ENCODE data around the gene JAK2. TPM values are rescaled to one million over a fixed set of nuclear protein-coding genes. Genes with fewer than 3 reads are reported as not detected.

JAK2 gene
- total and polyA plus RNA-seq, 2 experiments from 2014 or later: 14.3 to 17.1 TPM

DNA sequence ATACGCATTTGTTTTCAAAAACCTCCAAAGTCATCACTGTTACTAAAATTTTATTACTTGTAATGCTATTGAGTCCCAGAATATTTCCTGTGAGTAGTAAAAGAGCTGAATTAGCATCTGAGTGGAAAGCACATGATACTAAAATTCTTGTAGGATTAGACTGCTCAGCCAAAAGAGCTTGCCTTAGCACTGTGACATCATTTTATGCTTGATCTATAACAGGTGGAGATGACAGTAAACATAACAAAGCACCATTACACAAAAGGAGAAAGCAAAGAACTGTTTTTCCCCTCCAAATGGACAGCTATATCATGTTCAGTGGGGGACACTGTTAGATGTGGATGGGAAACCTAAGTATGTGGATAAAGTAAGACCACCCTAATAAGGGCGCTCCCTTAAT is 5.8 kb upstream of the JAK2 start:
- Histone ChIP-seq H4K20me1 (ENCODE audit: insufficient read depth, poor library complexity, severe bottlenecking) (no peaks in the 10 kb centered on the region), H3K36me3 (replicated peaks; ENCODE audit: insufficient read depth, low read depth) (no peaks in the 10 kb centered on the region), H2AFZ (no peak overlapping the region), H3K4me1 (ENCODE audit: insufficient read depth) (peaks cover 20% of the 10 kb centered on the region), H3K27ac (peak overlapping the region; percentile 45), H3K4me2 (no peak overlapping the region), H3K4me3 (no peak overlapping the region), H3K9me3 (ENCODE audit: low read depth) (no peaks in the 10 kb centered on the region), H3K27me3 (no peaks in the 10 kb centered on the region), H3K9me2 (replicated peaks; ENCODE audit: insufficient read depth) (no peaks in the 10 kb centered on the region), H3K79me2 (no peaks in the 10 kb centered on the region)
- DNase-seq (ENCODE audit: low spot score): no peak
- TF ChIP-seq EZH2phosphoT487 (IDR thresholded peaks at IDR 0.05; ENCODE audit: low read depth, severe bottlenecking, unreplicated experiment): no peak
- TF ChIP-seq, protein P1, sequence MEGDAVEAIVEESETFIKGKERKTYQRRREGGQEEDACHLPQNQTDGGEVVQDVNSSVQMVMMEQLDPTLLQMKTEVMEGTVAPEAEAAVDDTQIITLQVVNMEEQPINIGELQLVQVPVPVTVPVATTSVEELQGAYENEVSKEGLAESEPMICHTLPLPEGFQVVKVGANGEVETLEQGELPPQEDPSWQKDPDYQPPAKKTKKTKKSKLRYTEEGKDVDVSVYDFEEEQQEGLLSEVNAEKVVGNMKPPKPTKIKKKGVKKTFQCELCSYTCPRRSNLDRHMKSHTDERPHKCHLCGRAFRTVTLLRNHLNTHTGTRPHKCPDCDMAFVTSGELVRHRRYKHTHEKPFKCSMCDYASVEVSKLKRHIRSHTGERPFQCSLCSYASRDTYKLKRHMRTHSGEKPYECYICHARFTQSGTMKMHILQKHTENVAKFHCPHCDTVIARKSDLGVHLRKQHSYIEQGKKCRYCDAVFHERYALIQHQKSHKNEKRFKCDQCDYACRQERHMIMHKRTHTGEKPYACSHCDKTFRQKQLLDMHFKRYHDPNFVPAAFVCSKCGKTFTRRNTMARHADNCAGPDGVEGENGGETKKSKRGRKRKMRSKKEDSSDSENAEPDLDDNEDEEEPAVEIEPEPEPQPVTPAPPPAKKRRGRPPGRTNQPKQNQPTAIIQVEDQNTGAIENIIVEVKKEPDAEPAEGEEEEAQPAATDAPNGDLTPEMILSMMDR (IDR thresholded peaks at IDR 0.05; ENCODE audit: poor library complexity): no peak
- TF ChIP-seq EZH2 (IDR thresholded peaks at IDR 0.05; ENCODE audit: borderline replicate concordance): no peak
- whole genome bisulfite sequencing (ENCODE audit: low lambda C conversion rate, missing lambda C conversion rate): 88% methylated on average over 2 of the region's 2 CpGs

DNA sequence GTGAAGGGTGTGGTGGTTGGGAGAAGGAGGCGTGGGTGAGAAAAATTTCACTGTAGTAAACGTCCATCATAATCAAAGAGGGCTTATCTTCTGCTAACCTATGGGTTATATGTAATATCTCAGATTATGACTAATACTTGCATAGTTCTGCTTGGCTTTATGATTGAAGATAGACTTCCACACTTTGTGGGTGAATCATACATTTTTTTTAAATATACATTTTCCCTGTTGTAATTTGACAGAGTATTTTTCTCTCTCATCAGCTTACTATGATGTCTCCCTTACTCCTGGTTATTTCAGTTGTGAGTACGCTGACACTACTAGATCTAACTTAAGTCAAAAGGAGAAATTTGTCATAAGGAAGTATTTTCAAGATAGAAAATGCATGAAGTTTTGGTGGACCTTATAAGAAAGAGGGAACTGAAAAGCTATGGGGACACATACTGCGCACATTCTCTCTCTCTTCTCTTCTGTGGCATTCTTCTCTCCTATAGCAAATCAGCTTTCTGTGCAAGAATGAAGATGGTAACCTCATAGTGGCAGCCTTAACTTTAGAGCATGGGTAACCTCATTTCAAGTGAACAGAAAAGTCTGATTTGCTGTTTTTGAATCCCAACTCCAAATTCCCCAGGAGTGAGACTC is 4.9 kb upstream of the JAK2 start:
- H3K36me3 ChIP-seq (replicated peaks; ENCODE audit: insufficient read depth, low read depth): no peaks in the 10 kb centered on the region
- H3K4me1 ChIP-seq (ENCODE audit: insufficient read depth): peaks cover 20% of the 10 kb centered on the region
- DNase-seq (ENCODE audit: low spot score): no peak
- H3K27me3 ChIP-seq: no peaks in the 10 kb centered on the region
- WGBS (ENCODE audit: low lambda C conversion rate, missing lambda C conversion rate): 76% methylated on average over 4 of the region's 4 CpGs
- TF ChIP-seq EZH2phosphoT487 (IDR thresholded peaks at IDR 0.05; ENCODE audit: low read depth, severe bottlenecking, unreplicated experiment): no peak
- no peak for TF ChIP-seq EZH2 (IDR thresholded peaks at IDR 0.05; ENCODE audit: borderline replicate concordance)
- TF ChIP-seq, protein P1 (IDR thresholded peaks at IDR 0.05; ENCODE audit: poor library complexity): no peak
- no peak overlapping the region for H3K27ac ChIP-seq
- H4K20me1 ChIP-seq (ENCODE audit: insufficient read depth, poor library complexity, severe bottlenecking): no peaks in the 10 kb centered on the region
- no peaks in the 10 kb centered on the region for H3K79me2 ChIP-seq
- H3K9me2 ChIP-seq (replicated peaks; ENCODE audit: insufficient read depth): no peaks in the 10 kb centered on the region
- no peaks in the 10 kb centered on the region for H3K9me3 ChIP-seq (ENCODE audit: low read depth)
- H3K4me3 ChIP-seq: no peak overlapping the region
- H3K4me2 ChIP-seq: no peak overlapping the region
- no peak overlapping the region for H2AFZ ChIP-seq

DNA sequence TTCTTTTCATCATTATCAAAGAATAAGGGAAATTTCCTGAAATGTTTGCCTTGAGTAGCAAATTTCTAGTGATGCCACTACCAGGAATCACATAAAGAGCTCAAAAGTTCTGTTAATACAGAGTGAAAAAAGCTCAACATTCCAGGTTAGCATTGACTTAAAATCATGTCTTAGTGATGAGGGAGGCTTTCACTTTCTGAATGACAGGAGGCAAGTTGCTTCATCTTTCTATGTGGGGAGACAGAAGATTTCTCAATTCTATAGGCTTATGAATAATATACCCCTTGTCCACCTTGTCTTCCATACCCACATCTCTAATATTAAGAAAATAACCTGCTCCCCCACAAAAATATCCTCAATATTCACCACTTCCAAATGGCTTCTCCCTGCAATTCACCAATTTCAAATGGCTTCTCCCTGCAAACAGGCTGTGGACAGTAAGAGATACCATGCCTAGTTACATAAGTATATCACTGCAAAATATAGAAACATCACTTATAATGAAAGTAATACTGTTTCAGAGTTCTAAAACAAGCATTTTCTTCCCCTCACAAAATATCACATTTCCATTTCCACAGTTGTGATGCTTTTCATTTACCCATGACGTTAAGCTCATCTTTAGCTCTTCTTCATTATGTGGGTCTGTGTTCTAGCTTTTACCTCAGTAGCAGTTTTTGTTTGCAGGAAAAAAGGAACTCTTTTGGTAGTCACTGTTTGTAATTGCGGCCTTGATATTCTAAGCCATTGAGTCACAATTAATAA is 2.2 kb upstream of the JAK2 start:
- WGBS (ENCODE audit: low lambda C conversion rate, missing lambda C conversion rate): 89% methylated on average over 2 of the region's 2 CpGs
- no peaks in the 10 kb centered on the region for H3K36me3 ChIP-seq (replicated peaks; ENCODE audit: insufficient read depth, low read depth)
- TF ChIP-seq EZH2phosphoT487 (IDR thresholded peaks at IDR 0.05; ENCODE audit: low read depth, severe bottlenecking, unreplicated experiment): no peak
- TF ChIP-seq, protein P1 (IDR thresholded peaks at IDR 0.05; ENCODE audit: poor library complexity): no peak
- no peak for TF ChIP-seq EZH2 (IDR thresholded peaks at IDR 0.05; ENCODE audit: borderline replicate concordance)
- peaks cover 16% of the 10 kb centered on the region for H3K79me2 ChIP-seq
- H3K27ac ChIP-seq: peak overlapping the region; percentile 100
- peaks cover 20% of the 10 kb centered on the region for H3K4me1 ChIP-seq (ENCODE audit: insufficient read depth)
- DNase-seq (ENCODE audit: low spot score): no peak
- no peak overlapping the region for H2AFZ ChIP-seq
- H3K4me3 ChIP-seq: no peak overlapping the region
- H4K20me1 ChIP-seq (ENCODE audit: insufficient read depth, poor library complexity, severe bottlenecking): no peaks in the 10 kb centered on the region
- no peaks in the 10 kb centered on the region for H3K9me2 ChIP-seq (replicated peaks; ENCODE audit: insufficient read depth)
- no peak overlapping the region for H3K4me2 ChIP-seq
- no peaks in the 10 kb centered on the region for H3K9me3 ChIP-seq (ENCODE audit: low read depth)
- no peaks in the 10 kb centered on the region for H3K27me3 ChIP-seq
